C4-2B (cell line): Measurements from ENCODE around the gene RANBP2.
"Not testable (repeated sequence)": the region's sequence is repeated elsewhere in the genome, so short reads cannot be mapped to it uniquely, and the experiment has no call there.

Source experiments
- ZFX ChIP-seq: fragments of 450-650 bp; IDR thresholded peaks from 2 replicates; pipeline ENCODE4 v1.6.1; 2017
- TF ChIP-seq, protein P1 (sequence below): fragments of 450-650 bp; conservative IDR thresholded peaks from 2 replicates; pipeline ENCODE4 v1.5.1; 2017; ENCODE audit warnings: mild to moderate bottlenecking

DNA sequence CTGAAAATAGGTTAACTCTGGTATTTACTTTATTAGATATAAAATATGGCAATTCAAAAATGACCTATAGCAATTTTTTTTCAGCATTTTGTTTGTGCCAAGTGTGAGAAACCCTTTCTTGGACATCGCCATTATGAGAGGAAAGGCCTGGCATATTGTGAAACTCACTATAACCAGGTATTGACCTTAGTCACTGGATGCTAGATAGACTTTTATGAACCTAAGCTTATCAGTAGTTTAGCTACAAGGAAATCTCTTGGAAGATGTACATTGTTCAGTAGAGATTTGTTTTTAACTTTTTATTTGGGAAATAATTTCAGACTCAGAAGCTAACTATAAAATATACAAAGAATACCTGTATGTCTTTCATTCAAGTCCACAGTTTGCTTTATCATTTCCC, 42.8 kb upstream of the RANBP2 start:
- TF ChIP-seq, protein P1, sequence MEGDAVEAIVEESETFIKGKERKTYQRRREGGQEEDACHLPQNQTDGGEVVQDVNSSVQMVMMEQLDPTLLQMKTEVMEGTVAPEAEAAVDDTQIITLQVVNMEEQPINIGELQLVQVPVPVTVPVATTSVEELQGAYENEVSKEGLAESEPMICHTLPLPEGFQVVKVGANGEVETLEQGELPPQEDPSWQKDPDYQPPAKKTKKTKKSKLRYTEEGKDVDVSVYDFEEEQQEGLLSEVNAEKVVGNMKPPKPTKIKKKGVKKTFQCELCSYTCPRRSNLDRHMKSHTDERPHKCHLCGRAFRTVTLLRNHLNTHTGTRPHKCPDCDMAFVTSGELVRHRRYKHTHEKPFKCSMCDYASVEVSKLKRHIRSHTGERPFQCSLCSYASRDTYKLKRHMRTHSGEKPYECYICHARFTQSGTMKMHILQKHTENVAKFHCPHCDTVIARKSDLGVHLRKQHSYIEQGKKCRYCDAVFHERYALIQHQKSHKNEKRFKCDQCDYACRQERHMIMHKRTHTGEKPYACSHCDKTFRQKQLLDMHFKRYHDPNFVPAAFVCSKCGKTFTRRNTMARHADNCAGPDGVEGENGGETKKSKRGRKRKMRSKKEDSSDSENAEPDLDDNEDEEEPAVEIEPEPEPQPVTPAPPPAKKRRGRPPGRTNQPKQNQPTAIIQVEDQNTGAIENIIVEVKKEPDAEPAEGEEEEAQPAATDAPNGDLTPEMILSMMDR: not testable (repeated sequence)
- not testable (repeated sequence) for TF ChIP-seq ZFX
